GM12878 (cell line): Measurements from ENCODE around the gene LPIN3. TPM values are rescaled to one million over a fixed set of nuclear protein-coding genes. Genes with fewer than 3 reads are reported as not detected.

Experiments used
- ATAC-seq: fragments of 200-7000 bp; cut with Tn5 transposase; 3 replicates; pipeline ENCODE4 v1.9.1; 2020; ENCODE audit warnings: mild to moderate bottlenecking, moderate library complexity
- BruUV-seq: library from RNA; stranded (reverse); fragments of 400-500 nt; replicated peaks from 2 replicates; lab custom pipeline; 2021; lab: Mats Ljungman, UMichigan
- CTCF ChIA-PET: fragments of 300-600 bp; sonication (Branson Sonifier 250); formaldehyde crosslinking; extraction: SDS; loops from one replicate; lab custom pipeline; 2021; ENCODE audit warnings: inconsistent platforms; lab: Yijun Ruan, JAX
- POLR2A ChIA-PET: fragments of 350-600 bp; formaldehyde crosslinking; extraction: SDS; loops from one replicate; lab custom pipeline; 2021; ENCODE audit warnings: inconsistent platforms; lab: Charles Lee
- RAD21 ChIA-PET: fragments of 300-600 bp; sonication (Branson Sonifier 250); formaldehyde crosslinking; loops from one replicate; lab custom pipeline; 2023; ENCODE audit warnings: antibody characterized with exemption; ENCODE audit not compliant: unreplicated experiment; lab: Charles Lee
- SMC1A ChIA-PET: fragments of 300-600 bp; sonication (Branson Sonifier 250); formaldehyde crosslinking; loops from one replicate; lab custom pipeline; 2023; ENCODE audit not compliant: unreplicated experiment, uncharacterized antibody; lab: Charles Lee
- DNase-seq: peaks from one replicate; pipeline ENCODE4 v3.0.0-alpha.2; 2011; ENCODE audit warnings: low read depth, low spot score
- FAIRE-seq: peaks from 3 replicates; lab custom pipeline; 2011; peaks lifted over from hg19 to GRCh38; lab: Jason Lieb, UNC
- H2AFZ ChIP-seq: 2 replicates; pipeline ENCODE4 v1.6.0; 2011; ENCODE audit warnings: low read depth, low read length, control low read depth; ENCODE audit not compliant: control insufficient read depth
- H3K27ac ChIP-seq: 2 replicates; pipeline ENCODE4 v1.5.1; 2011; ENCODE audit warnings: control low read depth; ENCODE audit not compliant: control insufficient read depth, insufficient read depth
- H3K27me3 ChIP-seq, 2 experiments: replicated peaks in 1 of 2; 2 replicates each; pipeline versions ENCODE4 v1.6.0 to v1.6.1; 2011; ENCODE audit warnings: low read length in 1 of 2; ENCODE audit not compliant: control insufficient read depth in 2 of 2, insufficient read depth in 2 of 2
- H3K36me3 ChIP-seq, 2 experiments: 2 replicates each; pipeline ENCODE4 v1.5.1; 2011; ENCODE audit warnings: low read length in 1 of 2; ENCODE audit not compliant: control insufficient read depth in 2 of 2, insufficient read depth in 2 of 2
- H3K4me1 ChIP-seq: 2 replicates; pipeline ENCODE4 v1.6.1; 2011; ENCODE audit warnings: mild to moderate bottlenecking, low read length, moderate library complexity, mixed read lengths; ENCODE audit not compliant: control insufficient read depth, insufficient read depth
- H3K4me2 ChIP-seq: 2 replicates; pipeline ENCODE4 v1.6.0; 2011; ENCODE audit warnings: control low read depth; ENCODE audit not compliant: control insufficient read depth, insufficient read depth
- H3K4me3 ChIP-seq: fragments of 200-600 bp; sonication (generic); 2 replicates; pipeline ENCODE4 v1.5.1; 2016
- H3K79me2 ChIP-seq: 2 replicates; pipeline ENCODE4 v1.6.0; 2011; ENCODE audit warnings: low read length; ENCODE audit not compliant: control insufficient read depth, insufficient read depth
- H3K9ac ChIP-seq: 2 replicates; pipeline ENCODE4 v1.8.0; 2011; ENCODE audit warnings: low read length, control low read depth, mixed read lengths; ENCODE audit not compliant: control insufficient read depth, insufficient read depth
- H3K9me3 ChIP-seq: replicated peaks from 3 replicates; pipeline ENCODE4 v1.5.1; 2011; ENCODE audit warnings: mild to moderate bottlenecking, low read length; ENCODE audit not compliant: control insufficient read depth, insufficient read depth
- H4K20me1 ChIP-seq: 2 replicates; pipeline ENCODE4 v1.6.0; 2011; ENCODE audit not compliant: control insufficient read depth, insufficient read depth
- HCFC1 ChIP-seq: fragments of 150-350 bp; IDR thresholded peaks from 2 replicates; pipeline ENCODE4 v1.6.1; 2014; ENCODE audit warnings: low read length
- SMC3 ChIP-seq: IDR thresholded peaks from 2 replicates; pipeline ENCODE4 v1.6.1; 2011; ENCODE audit warnings: low read length, improper control_type of control experiment, borderline replicate concordance
- SREBF1 ChIP-seq: IDR thresholded peaks from 2 replicates; pipeline ENCODE4 v1.6.1; 2012; ENCODE audit warnings: mild to moderate bottlenecking, low read length
- WGBS: methylation state at CpG from one replicate; pipeline ENCODE4 v1.1.6; 2016; ENCODE audit warnings: low lambda C conversion rate; ENCODE audit not compliant: insufficient replicate concordance, insufficient coverage; ENCODE audit errors: missing lambda C conversion rate; 5-methylcytosine and 5-hydroxymethylcytosine counted together
- in situ Hi-C: fragments of 300-500 bp; cut with MboI; formaldehyde crosslinking; loops from 9 replicates; pipeline ENCODE4 v1.14.3; 2018; ENCODE audit warnings: mixed read lengths
- intact Hi-C: fragments of 100-400 bp; cut with micrococcal nuclease; formaldehyde crosslinking; loops from one replicate; pipeline ENCODE4 v1.14.2; 2022; ENCODE audit not compliant: unreplicated experiment
- polyA plus RNA-seq, 11 experiments: library from polyadenylated mRNA; depleted of rRNA in 4 of 11; unstranded in 6 of 11; stranded (reverse) in 5 of 11; fragments of >200 nt; fragmentation: Nextera tagmentation in 4 of 11; fragmentation: Illumina TruSeq in 1 of 11; extraction: Ambion mirVana in 4 of 11; extraction: Trizol in 1 of 11; gene quantifications; 1 replicate in 1 of 11; 2 replicates in 10 of 11; pipeline versions ENCODE4 v1.2.1 to v1.2.3, GENCODE V29; 2011 to 2016; ENCODE audit warnings: inconsistent platforms in 2 of 11, missing spikeins in 2 of 11, low read depth in 1 of 11
- total RNA-seq, 4 experiments: library from RNA; depleted of rRNA in 3 of 4; stranded (reverse); fragments of >200 nt in 3 of 4; fragmentation: Illumina TruSeq in 1 of 4; extraction: Trizol in 1 of 4; gene quantifications; 2 replicates each; pipeline versions ENCODE4 v1.2.1 to v1.2.3, GENCODE V29; 2013 to 2021

LPIN3 gene
- total and polyA plus RNA-seq, 10 of the 15 experiments (the other 5 are each of a cell fraction or from before 2014, with no cell fraction given) = 0.13 to 1.3 (median 0.51) TPM

DNA sequence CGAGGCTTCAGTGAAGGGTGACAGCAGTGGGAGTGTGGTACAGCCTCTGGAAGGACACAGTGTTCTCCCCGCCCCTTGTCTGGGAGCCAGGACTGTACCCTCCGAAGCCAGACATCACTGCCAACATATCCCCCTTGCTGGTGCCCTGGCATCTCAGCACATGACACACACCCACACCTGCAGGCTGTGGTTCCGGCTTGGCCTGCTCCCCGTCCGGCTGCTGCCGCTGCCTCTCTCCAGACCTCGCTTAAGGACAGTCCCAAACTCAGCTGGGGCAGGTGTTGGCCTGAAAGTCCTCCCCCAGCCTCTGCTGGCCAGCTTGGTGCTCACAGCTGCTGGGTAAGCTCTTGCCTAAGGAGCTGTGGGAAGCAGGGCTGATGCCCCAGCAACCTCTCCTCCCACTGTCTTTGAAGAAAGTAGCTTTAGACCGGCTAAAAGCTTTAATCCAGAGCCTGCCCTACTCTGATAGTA lies 19.0 kb downstream of the LPIN3 start (continued):
- TF ChIP-seq SMC3 = no peak
- no peak for TF ChIP-seq SREBF1
- TF ChIP-seq, all 136 proteins: peak for 0

DNA sequence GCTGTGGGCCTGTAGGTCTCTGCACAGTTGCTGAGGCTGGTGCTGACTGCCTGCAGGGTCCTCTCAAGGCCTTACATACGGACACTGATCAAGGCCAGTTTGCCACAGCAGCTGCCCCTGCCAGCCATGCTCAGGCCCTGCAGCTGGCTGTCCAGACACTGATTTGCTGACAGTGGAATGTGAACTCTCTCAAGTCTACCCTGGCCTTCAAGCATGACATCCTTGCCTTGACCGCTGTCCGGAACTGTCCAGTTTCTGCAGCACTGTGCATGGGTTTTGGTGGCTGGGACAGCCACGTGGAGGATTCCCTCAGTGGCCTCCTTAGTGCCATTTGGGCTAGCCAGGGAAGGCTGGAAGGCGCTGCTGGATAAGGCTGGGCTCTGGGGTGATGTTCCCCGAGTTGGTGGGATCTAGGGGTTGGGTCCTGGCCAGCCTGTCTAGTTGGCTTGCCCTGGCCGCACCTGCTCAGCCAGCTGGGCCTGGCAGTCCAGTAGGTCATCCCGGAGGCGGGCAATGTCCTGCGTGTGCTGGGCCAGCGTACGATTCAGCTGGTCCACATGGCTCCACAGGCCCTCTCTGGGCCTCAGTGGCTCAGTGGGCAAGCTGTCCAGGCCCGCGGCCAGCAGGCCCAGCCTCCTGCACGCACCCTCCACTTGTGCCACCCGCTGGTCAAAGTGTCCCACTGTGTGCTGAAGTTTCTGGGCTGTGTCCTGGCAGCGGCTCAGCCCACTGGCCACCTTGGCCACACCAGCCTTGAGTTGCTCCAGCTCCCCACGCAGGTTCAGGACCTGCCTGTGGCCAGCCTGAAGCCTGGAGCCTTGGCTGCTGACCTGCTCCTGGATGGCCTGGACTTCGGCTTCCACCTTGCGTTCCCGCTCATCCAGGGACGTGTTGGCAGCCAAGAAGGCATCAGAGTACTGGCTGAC lies 20.5 kb downstream of the LPIN3 start:
- H3K79me2 ChIP-seq = no peaks in the 10 kb centered on the region
- no TSS peak for BruUV-seq
- no peak overlapping the region for H2AFZ ChIP-seq
- H3K27ac ChIP-seq = no peak overlapping the region
- WGBS = 53% methylated on average over 22 of the region's 22 CpGs
- RAD21 ChIA-PET = interaction anchor here (0.6 kb wide), 1 partner anchor 212 kb away, joined by 3 read pairs; no protein-coding TSS in a partner anchor
- no peaks in the 10 kb centered on the region for H4K20me1 ChIP-seq
- no peak overlapping the region for H3K4me3 ChIP-seq
- no peak for DNase-seq
- no peak for ATAC-seq
- no peak overlapping the region for H3K9ac ChIP-seq
- intact Hi-C loops (no loop called here), in situ Hi-C loops (no loop called here)
- no peaks in the 10 kb centered on the region for H3K4me1 ChIP-seq
- H3K4me2 ChIP-seq = no peak overlapping the region
- peaks cover 0 to 6% of the 10 kb centered on the region in 2 experiments; a peak in 1 of 4 replicates for H3K27me3 ChIP-seq
- no peak for FAIRE-seq
- no peaks in the 10 kb centered on the region for H3K9me3 ChIP-seq
- CTCF ChIA-PET = no interaction called here
- H3K36me3 ChIP-seq = no peaks in the 10 kb centered on the region
- no peak for TF ChIP-seq HCFC1
- SMC1A ChIA-PET = no interaction called here
- POLR2A ChIA-PET = no interaction called here
